Loucy (cell line): ENCODE results near the gene FARS2.

Experiments
- CTCF ChIP-seq: fragments of 200-600 bp; sonication (generic); conservative IDR thresholded peaks from 2 replicates; pipeline ENCODE4 v1.5.1; 2014; ENCODE audit warnings: mild to moderate bottlenecking, antibody characterized with exemption, low read length
- EZH2phosphoT487 ChIP-seq: fragments of 200-600 bp; IDR thresholded peaks from 2 replicates; pipeline ENCODE4 v1.6.1; 2018; ENCODE audit warnings: antibody characterized with exemption, mild to moderate bottlenecking, moderate library complexity, borderline replicate concordance

- no peak for TF ChIP-seq EZH2phosphoT487
- TF ChIP-seq CTCF, result no peak
Observed at GRCh38 chr6:5782783-5783547, 521.7 kb downstream of the FARS2 start.
